Dermis microvascular lymphatic vessel endothelial cell (primary cell): ENCODE measurements around the gene LMNTD2. TPM values are rescaled to one million over a fixed set of nuclear protein-coding genes. Genes with fewer than 3 reads are reported as not detected.

Experiments
- DNase-seq, 2 donors: peaks; one replicate each; pipeline versions ENCODE4 v3.0.0 to v3.0.0-alpha.2; 2010; ENCODE audit warnings: low read depth in 2 of 2
- total RNA-seq: library from RNA; depleted of rRNA; stranded (reverse); fragments of >200 nt; gene quantifications from 2 replicates; pipeline ENCODE4 v1.2.1, GENCODE V29; 2014

The LMNTD2 gene
- total RNA-seq, 1 donor from 2014 or later: 0.90 TPM

- peak; percentile 70 to 93 for DNase-seq
Observed at GRCh38 chr11:568306-569157, 8.0 kb upstream of the LMNTD2 start.

GRCh38 chr11:567629-568292, 7.2 kb upstream of the LMNTD2 start:
- no peak for DNase-seq

- no peak for DNase-seq
Observed at GRCh38 chr11:567011-567628, 6.6 kb upstream of the LMNTD2 start.

- no peak for DNase-seq
Observed at GRCh38 chr11:565921-566509, 5.5 kb upstream of the LMNTD2 start.

- no peak for DNase-seq
Observed at GRCh38 chr11:563812-564578, 3.5 kb upstream of the LMNTD2 start.

- no peak for DNase-seq
Observed at GRCh38 chr11:563066-563811, 2.7 kb upstream of the LMNTD2 start.

GRCh38 chr11:562046-562645, 1.6 kb upstream of the LMNTD2 start:
- no peak for DNase-seq

GRCh38 chr11:561148-562003, 838 bp upstream of the LMNTD2 start:
- peak in 1 of 2 donors; percentile 23 for DNase-seq

- DNase-seq: no peak
Observed at GRCh38 chr11:559712-560304, 730 bp downstream of the LMNTD2 start.

- DNase-seq: no peak
Observed at GRCh38 chr11:559020-559620, 1.4 kb downstream of the LMNTD2 start.

- no peak for DNase-seq
Observed at GRCh38 chr11:558503-558902, 2.0 kb downstream of the LMNTD2 start.

- DNase-seq: no peak
Observed at GRCh38 chr11:557328-558132, 3.0 kb downstream of the LMNTD2 start.

GRCh38 chr11:556662-557256, 3.8 kb downstream of the LMNTD2 start:
- no peak for DNase-seq

- DNase-seq: no peak
Observed at GRCh38 chr11:555780-556661, 4.5 kb downstream of the LMNTD2 start.

GRCh38 chr11:555227-555779, 5.2 kb downstream of the LMNTD2 start:
- DNase-seq: no peak
